GM12878 (cell line): ENCODE results near the gene MUC12. TPM values are rescaled to one million over a fixed set of nuclear protein-coding genes. Genes with fewer than 3 reads are reported as not detected.

ENCODE experiments used
- ASH2L ChIP-seq: fragments of 300-600, 200-600 bp; sonication (generic); IDR thresholded peaks from 2 replicates; pipeline ENCODE4 v1.6.1; 2017; ENCODE audit warnings: low read depth, mild to moderate bottlenecking, borderline replicate concordance
- CUX1 ChIP-seq: IDR thresholded peaks from 2 replicates; pipeline ENCODE4 v1.6.1; 2012; ENCODE audit warnings: improper control_type of control experiment, low read depth, low read length; ENCODE audit not compliant: insufficient replicate concordance
- FOS ChIP-seq: IDR thresholded peaks from 3 replicates; pipeline ENCODE4 v1.6.1; 2011; ENCODE audit warnings: borderline replicate concordance; ENCODE audit not compliant: insufficient read length; ENCODE audit errors: extremely low read depth
- HDGF ChIP-seq: fragments of 450-650 bp; IDR thresholded peaks from 2 replicates; pipeline ENCODE4 v1.6.1; 2016; ENCODE audit warnings: antibody characterized with exemption
- LARP7 ChIP-seq: fragments of 450-650 bp; IDR thresholded peaks from 2 replicates; pipeline ENCODE4 v1.6.1; 2017; ENCODE audit warnings: mild to moderate bottlenecking
- MEF2B ChIP-seq: fragments of 450-650 bp; IDR thresholded peaks from 2 replicates; pipeline ENCODE4 v1.6.1; 2018; ENCODE audit warnings: mild to moderate bottlenecking, moderate library complexity; ENCODE audit not compliant: partially characterized antibody, poor library complexity, severe bottlenecking
- NRF1 ChIP-seq: conservative IDR thresholded peaks from 2 replicates; pipeline ENCODE4 v1.6.1; 2011; ENCODE audit warnings: mild to moderate bottlenecking, low read depth, low read length, improper control_type of control experiment
- SMAD5 ChIP-seq: IDR thresholded peaks from 2 replicates; pipeline ENCODE4 v1.6.1; 2016; ENCODE audit warnings: antibody characterized with exemption, low read depth
- SUPT20H ChIP-seq: IDR thresholded peaks from 2 replicates; pipeline ENCODE4 v1.6.1; 2011; ENCODE audit warnings: low read depth, mild to moderate bottlenecking, low read length, moderate library complexity, borderline replicate concordance; ENCODE audit not compliant: control insufficient read depth
- ZNF384 ChIP-seq: IDR thresholded peaks from 2 replicates; pipeline ENCODE4 v1.6.1; 2012; ENCODE audit warnings: low read depth, mild to moderate bottlenecking, low read length, improper control_type of control experiment, borderline replicate concordance
- polyA plus RNA-seq, 11 experiments: library from polyadenylated mRNA; depleted of rRNA in 4 of 11; unstranded in 6 of 11; stranded (reverse) in 5 of 11; fragments of >200 nt; fragmentation: Nextera tagmentation in 4 of 11; fragmentation: Illumina TruSeq in 1 of 11; extraction: Ambion mirVana in 4 of 11; extraction: Trizol in 1 of 11; gene quantifications; 1 replicate in 1 of 11; 2 replicates in 10 of 11; pipeline versions ENCODE4 v1.2.1 to v1.2.3, GENCODE V29; 2011 to 2016; ENCODE audit warnings: inconsistent platforms in 2 of 11, missing spikeins in 2 of 11, low read depth in 1 of 11
- total RNA-seq, 4 experiments: library from RNA; depleted of rRNA in 3 of 4; stranded (reverse); fragments of >200 nt in 3 of 4; fragmentation: Illumina TruSeq in 1 of 4; extraction: Trizol in 1 of 4; gene quantifications; 2 replicates each; pipeline versions ENCODE4 v1.2.1 to v1.2.3, GENCODE V29; 2013 to 2021

MUC12 gene
- total and polyA plus RNA-seq, 10 of the 15 experiments (the other 5 are each of a cell fraction or from before 2014, with no cell fraction given), result 1.7 to 4.5 (median 2.6) TPM

GRCh38 chr7:100975371-100975821 is 6.0 kb downstream of the MUC12 start (continued):
- TF ChIP-seq CUX1 (no peak), MEF2B (no peak), ZNF384 (no peak), HDGF (no peak), LARP7 (no peak), ASH2L (no peak), FOS (no peak), SMAD5 (no peak), NRF1 (no peak), SUPT20H (no peak)
